ENCODE data around the gene PLEKHH2. TPM values are rescaled to one million over a fixed set of nuclear protein-coding genes. Genes with fewer than 3 reads are reported as not detected.

PLEKHH2 gene
- total RNA-seq, 1 experiment from 2014 or later, result 3.1 TPM

GRCh38 chr2:43707255-43708015, 70.4 kb downstream of the PLEKHH2 start:
- Histone ChIP-seq H3K27me3 (ENCODE audit: insufficient read depth, low read length) (no peaks in the 10 kb centered on the region), H3K56ac (ENCODE audit: insufficient read length, low read depth, low read length) (no peak overlapping the region), H2BK20ac (ENCODE audit: low read depth, low read length, poor library complexity, severe bottlenecking) (no peak overlapping the region), H3K4me1 (ENCODE audit: insufficient read depth, low read length) (no peaks in the 10 kb centered on the region), H3K18ac (ENCODE audit: insufficient read length, low read depth, low read length) (no peak overlapping the region), H4K5ac (ENCODE audit: insufficient read length, low read depth, low read length) (no peak overlapping the region), H2BK15ac (ENCODE audit: low read depth, low read length) (no peak overlapping the region), H3K79me2 (ENCODE audit: insufficient read depth, low read length) (no peaks in the 10 kb centered on the region), H2AK5ac (ENCODE audit: insufficient read length, low read length) (no peak overlapping the region), H4K91ac (ENCODE audit: insufficient read length, low read depth, low read length) (no peak overlapping the region), H3K23me2 (ENCODE audit: insufficient read length, low read depth, low read length, poor library complexity, severe bottlenecking) (no peaks in the 10 kb centered on the region), H4K20me1 (ENCODE audit: control insufficient read depth, insufficient read depth, insufficient read length) (no peaks in the 10 kb centered on the region), H2BK12ac (ENCODE audit: insufficient read length, low read depth, low read length) (no peak overlapping the region), H4K8ac (replicated peaks; ENCODE audit: insufficient read length, low read depth, low read length) (no peak overlapping the region), H2AFZ (ENCODE audit: low read length) (no peak overlapping the region), H3T11ph (ENCODE audit: low read length) (no peak overlapping the region), H3K27ac (ENCODE audit: insufficient read length, low read depth, low read length) (no peak overlapping the region), H3K9me3 (ENCODE audit: control insufficient read depth, low read depth, low read length) (no peaks in the 10 kb centered on the region), H3K14ac (ENCODE audit: insufficient read depth, low read length) (no peak overlapping the region), H3K9ac (ENCODE audit: extremely low read depth, insufficient read length, low read length) (no peak overlapping the region), H3K4me2 (ENCODE audit: insufficient read depth, insufficient read length, low read length) (no peak overlapping the region), H3K4ac (ENCODE audit: low read depth, low read length) (no peak overlapping the region), H3K79me1 (ENCODE audit: insufficient read depth, low read depth, low read length, poor library complexity, severe bottlenecking) (no peaks in the 10 kb centered on the region), H2BK5ac (ENCODE audit: insufficient read length, low read length) (no peak overlapping the region), H2BK120ac (ENCODE audit: low read depth, low read length, poor library complexity, severe bottlenecking) (no peak overlapping the region), H3K23ac (ENCODE audit: insufficient read length, low read depth, low read length) (no peak overlapping the region)
- Mint-ChIP-seq H3K27me3 (ENCODE audit: low read depth) (no peaks in the 10 kb centered on the region), H3K9me3 (no peaks in the 10 kb centered on the region), H3K4me1 (0 out of 4 replicates have a peak, but pooled peaks cover 0 to under 1% of the 10 kb centered on the region in 2 experiments), H3K4me3 (no peak overlapping the region), H3K27ac (no peak overlapping the region), H3K36me3 (ENCODE audit: insufficient read depth in 1 of 3, low read depth in 3 of 3) (no peaks in the 10 kb centered on the region)
- no peak for DNase-seq
- no CpG with 5 or more reads among the region's 7 CpGs for WGBS (ENCODE audit: extremely low coverage, insufficient read length, low lambda C conversion rate)
- no peak for TF ChIP-seq CTCF (conservative IDR thresholded peaks at IDR 0.05)

Measured in H9 (cell line).